ENCODE results near the gene FOXP1.

The FOXP1 gene

GRCh38 chr3:71206305-71207165 lies 377.0 kb downstream of the FOXP1 start:
- no peaks in the 10 kb centered on the region for H3K27me3 ChIP-seq (ENCODE audit: low read length)
- H3K9ac ChIP-seq (ENCODE audit: low read length) = no peak overlapping the region
- no peaks in the 10 kb centered on the region for H3F3A ChIP-seq (ENCODE audit: insufficient read depth)
- no peaks in the 10 kb centered on the region for H3K9me3 ChIP-seq (ENCODE audit: insufficient read depth, low read length)
- no peaks in the 10 kb centered on the region for H3K79me2 ChIP-seq (ENCODE audit: insufficient read depth, low read length)
- TF ChIP-seq EZH2phosphoT487 (conservative IDR thresholded peaks at IDR 0.05; ENCODE audit: low read length) = no peak
- TF ChIP-seq CTCF (IDR thresholded peaks at IDR 0.05; ENCODE audit: insufficient read depth, low read length, poor library complexity, severe bottlenecking) = no peak
- no peak overlapping the region for H3K27ac ChIP-seq (ENCODE audit: low read depth, low read length)
- no peak overlapping the region for H3K4me3 ChIP-seq (ENCODE audit: insufficient read depth, low read length, poor library complexity, severe bottlenecking)
- no peaks in the 10 kb centered on the region for H4K20me1 ChIP-seq (ENCODE audit: low read depth, low read length)
- no peaks in the 10 kb centered on the region for H3K9me2 ChIP-seq (replicated peaks; ENCODE audit: insufficient read depth, low read length)
- no peak overlapping the region for H3K4me2 ChIP-seq (ENCODE audit: low read depth, low read length, poor library complexity, severe bottlenecking)
- H3K36me3 ChIP-seq (ENCODE audit: low read length) = no peaks in the 10 kb centered on the region
- no peak overlapping the region for H2AFZ ChIP-seq (ENCODE audit: low read depth, low read length, severe bottlenecking)

GRCh38 chr3:71203727-71204488 lies 379.6 kb downstream of the FOXP1 start:
- H3K9me3 ChIP-seq (ENCODE audit: insufficient read depth, low read length) = no peaks in the 10 kb centered on the region
- no peaks in the 10 kb centered on the region for H3K27me3 ChIP-seq (ENCODE audit: low read length)
- no peak overlapping the region for H3K4me3 ChIP-seq (ENCODE audit: insufficient read depth, low read length, poor library complexity, severe bottlenecking)
- H4K20me1 ChIP-seq (ENCODE audit: low read depth, low read length) = no peaks in the 10 kb centered on the region
- H3K9me2 ChIP-seq (replicated peaks; ENCODE audit: insufficient read depth, low read length) = no peaks in the 10 kb centered on the region
- H3K36me3 ChIP-seq (ENCODE audit: low read length) = no peaks in the 10 kb centered on the region
- no peak overlapping the region for H3K9ac ChIP-seq (ENCODE audit: low read length)
- no peak for TF ChIP-seq EZH2phosphoT487 (conservative IDR thresholded peaks at IDR 0.05; ENCODE audit: low read length)
- TF ChIP-seq CTCF (IDR thresholded peaks at IDR 0.05; ENCODE audit: insufficient read depth, low read length, poor library complexity, severe bottlenecking) = no peak
- no peaks in the 10 kb centered on the region for H3K79me2 ChIP-seq (ENCODE audit: insufficient read depth, low read length)
- H3K4me2 ChIP-seq (ENCODE audit: low read depth, low read length, poor library complexity, severe bottlenecking) = no peak overlapping the region
- H3F3A ChIP-seq (ENCODE audit: insufficient read depth) = no peaks in the 10 kb centered on the region
- H3K27ac ChIP-seq (ENCODE audit: low read depth, low read length) = no peak overlapping the region
- H2AFZ ChIP-seq (ENCODE audit: low read depth, low read length, severe bottlenecking) = no peak overlapping the region

- no peak for TF ChIP-seq EZH2phosphoT487 (conservative IDR thresholded peaks at IDR 0.05; ENCODE audit: low read length)
- TF ChIP-seq CTCF (IDR thresholded peaks at IDR 0.05; ENCODE audit: insufficient read depth, low read length, poor library complexity, severe bottlenecking) = no peak
- Histone ChIP-seq H3K4me2 (ENCODE audit: low read depth, low read length, poor library complexity, severe bottlenecking) (no peak overlapping the region), H3K4me3 (ENCODE audit: insufficient read depth, low read length, poor library complexity, severe bottlenecking) (no peak overlapping the region), H3K9me3 (ENCODE audit: insufficient read depth, low read length) (no peaks in the 10 kb centered on the region), H3K36me3 (ENCODE audit: low read length) (no peaks in the 10 kb centered on the region), H3K27me3 (ENCODE audit: low read length) (no peaks in the 10 kb centered on the region), H3K9ac (ENCODE audit: low read length) (no peak overlapping the region), H2AFZ (ENCODE audit: low read depth, low read length, severe bottlenecking) (no peak overlapping the region), H4K20me1 (ENCODE audit: low read depth, low read length) (no peaks in the 10 kb centered on the region), H3K9me2 (replicated peaks; ENCODE audit: insufficient read depth, low read length) (no peaks in the 10 kb centered on the region), H3K79me2 (ENCODE audit: insufficient read depth, low read length) (no peaks in the 10 kb centered on the region), H3F3A (ENCODE audit: insufficient read depth) (no peaks in the 10 kb centered on the region), H3K27ac (ENCODE audit: low read depth, low read length) (no peak overlapping the region)
Observed at GRCh38 chr3:71202848-71203533, 380.5 kb downstream of the FOXP1 start.

Measured in SU-DHL-6 (cell line).